ENCODE measurements around the gene TEX53.

- no peak for TF ChIP-seq CTCF (IDR thresholded peaks at IDR 0.05; ENCODE audit: insufficient read depth, low read length, poor library complexity, severe bottlenecking)
- no peak for TF ChIP-seq EZH2phosphoT487 (conservative IDR thresholded peaks at IDR 0.05; ENCODE audit: low read length)
Measured at GRCh38 chr9:114688379-114688778, 30.8 kb upstream of the TEX53 start.

All from SU-DHL-6 (cell line).